Gastrocnemius medialis (tissue), 4 donors: ENCODE data around the gene SIAH2. TPM values are rescaled to one million over a fixed set of nuclear protein-coding genes. Genes with fewer than 3 reads are reported as not detected.

ENCODE experiments used
- ATAC-seq, 2 donors: fragments of 150-250 bp; one replicate each; pipeline ENCODE4 v1.9.1; 2016
- DNase-seq, 2 donors: peaks; one replicate each; pipeline ENCODE4 v3.0.0-alpha.2; 2019
- H3K27ac ChIP-seq, 4 donors: fragments of 200-600 bp; sonication (generic); 1 replicate in 1 of 4; 2 replicates in 3 of 4; pipeline ENCODE4 v1.5.1; 2016 to 2018; ENCODE audit warnings: mild to moderate bottlenecking in 2 of 4, moderate library complexity in 1 of 4
- H3K27me3 ChIP-seq, 3 donors: fragments of 200-600 bp; sonication (generic) in 2 of 3; 1 replicate in 1 of 3; 2 replicates in 2 of 3; pipeline versions ENCODE4 v1.5.1 to v1.6.0; 2016 to 2019; ENCODE audit warnings: mild to moderate bottlenecking in 1 of 3, moderate library complexity in 1 of 3
- H3K36me3 ChIP-seq, 2 donors: fragments of 200-600 bp; sonication (generic) in 1 of 2; one replicate each; pipeline ENCODE4 v1.5.1; 2017 to 2018
- H3K4me1 ChIP-seq, 2 donors: fragments of 200-600 bp; sonication (generic) in 1 of 2; one replicate each; pipeline ENCODE4 v1.5.1; 2016 to 2017; ENCODE audit warnings: mild to moderate bottlenecking in 2 of 2
- H3K4me3 ChIP-seq, 4 donors: fragments of 200-600 bp; sonication (generic) in 3 of 4; 1 replicate in 1 of 4; 2 replicates in 3 of 4; pipeline ENCODE4 v1.5.1; 2016 to 2019; ENCODE audit warnings: mild to moderate bottlenecking in 2 of 4
- H3K9me3 ChIP-seq, 3 donors: fragments of 200-600 bp; sonication (generic) in 2 of 3; 1 replicate in 1 of 3; 2 replicates in 2 of 3; pipeline ENCODE4 v1.5.1; 2016 to 2019
- CTCF ChIP-seq, 5 experiments: fragments of 450-650 bp in 3 of 5; fragments of 200-600 bp in 2 of 5; sonication (generic) in 2 of 5; IDR thresholded peaks in 4 of 5; conservative IDR thresholded peaks in 1 of 5; 1 replicate in 4 of 5; 2 replicates in 1 of 5; pipeline ENCODE4 v1.5.1; 2016 to 2019; ENCODE audit warnings: antibody characterized with exemption in 5 of 5, mild to moderate bottlenecking in 3 of 5, moderate library complexity in 3 of 5
- POLR2A ChIP-seq, 2 donors: fragments of 450-650 bp; IDR thresholded peaks; one replicate each; pipeline ENCODE4 v1.6.1; 2017; ENCODE audit warnings: antibody characterized with exemption in 2 of 2, mild to moderate bottlenecking in 2 of 2, moderate library complexity in 2 of 2
- in situ Hi-C, 4 donors: fragments of 200-750 bp; cut with MboI; loops; one replicate each; pipeline versions ENCODE4 v1.15.0 to v1.8.0; 2017; ENCODE audit warnings: low sequenced_read_pairs in 4 of 4
- intact Hi-C: fragments of 100-400 bp; cut with DNase I; formaldehyde crosslinking; loops from one replicate; pipeline ENCODE4 v1.15.1; 2023; ENCODE audit warnings: low total_unique reads
- total RNA-seq, 4 donors: library from RNA; depleted of rRNA; stranded (reverse); fragments of >200 nt; gene quantifications; one replicate each; pipeline versions ENCODE4 v1.1.0 to v1.2.3, GENCODE V29; 2016

The SIAH2 gene
- total RNA-seq, 4 donors from 2014 or later, result 10.9 to 25.6 (median 20.0) TPM

- in situ Hi-C loops, result loop anchor here (5.0 to 25.0 kb wide), 4 partner anchors 62 to 361 kb away; no protein-coding TSS in a partner anchor
- Histone ChIP-seq H3K9me3 (no peaks in the 10 kb centered on the region), H3K36me3 (no peaks in the 10 kb centered on the region), H3K4me3 (no peak overlapping the region), H3K4me1 (no peaks in the 10 kb centered on the region), H3K27ac (no peak overlapping the region), H3K27me3 (no peaks in the 10 kb centered on the region)
- intact Hi-C loops, result no loop called here
- ATAC-seq (no peak), DNase-seq (no peak)
- no peak for TF ChIP-seq POLR2A (IDR thresholded peaks at IDR 0.05)
- TF ChIP-seq CTCF (IDR thresholded peaks at IDR 0.05 in 4 of 5, conservative IDR thresholded peaks at IDR 0.05 in 1 of 5), result no peak
These were observed 23.8 kb upstream of the SIAH2 start for GRCh38 chr3:150786791-150787190.

GRCh38 chr3:150784747-150785125 is 21.8 kb upstream of the SIAH2 start:
- H3K4me3 ChIP-seq, result no peak overlapping the region
- no peaks in the 10 kb centered on the region for H3K4me1 ChIP-seq
- intact Hi-C loops (no loop called here), in situ Hi-C loops (loop anchor here (5.0 to 25.0 kb wide), 4 partner anchors 60 to 363 kb away; no protein-coding TSS in a partner anchor)
- no peak for ATAC-seq
- H3K27ac ChIP-seq, result no peak overlapping the region
- H3K9me3 ChIP-seq, result no peaks in the 10 kb centered on the region
- DNase-seq, result no peak
- TF ChIP-seq CTCF (IDR thresholded peaks at IDR 0.05 in 4 of 5, conservative IDR thresholded peaks at IDR 0.05 in 1 of 5), result no peak
- no peak for TF ChIP-seq POLR2A (IDR thresholded peaks at IDR 0.05)
- H3K27me3 ChIP-seq, result no peaks in the 10 kb centered on the region
- no peaks in the 10 kb centered on the region for H3K36me3 ChIP-seq

- Histone ChIP-seq H3K36me3 (no peaks in the 10 kb centered on the region), H3K4me3 (no peak overlapping the region), H3K4me1 (no peaks in the 10 kb centered on the region), H3K9me3 (no peaks in the 10 kb centered on the region), H3K27ac (no peak overlapping the region), H3K27me3 (no peaks in the 10 kb centered on the region)
- TF ChIP-seq POLR2A (IDR thresholded peaks at IDR 0.05), result no peak
- TF ChIP-seq CTCF (IDR thresholded peaks at IDR 0.05 in 4 of 5, conservative IDR thresholded peaks at IDR 0.05 in 1 of 5), result no peak
- intact Hi-C loops, result no loop called here
- ATAC-seq, result no peak
- DNase-seq, result no peak
- in situ Hi-C loops, result loop anchor here (5.0 to 25.0 kb wide), 4 partner anchors 59 to 363 kb away; no protein-coding TSS in a partner anchor
These were observed 21.2 kb upstream of the SIAH2 start for GRCh38 chr3:150783920-150784746.

- in situ Hi-C loops (loop anchor here (5.0 to 25.0 kb wide), 4 partner anchors 59 to 364 kb away; no protein-coding TSS in a partner anchor), intact Hi-C loops (no loop called here)
- Histone ChIP-seq H3K4me3 (no peak overlapping the region), H3K27ac (no peak overlapping the region), H3K36me3 (no peaks in the 10 kb centered on the region), H3K27me3 (no peaks in the 10 kb centered on the region), H3K9me3 (no peaks in the 10 kb centered on the region), H3K4me1 (no peaks in the 10 kb centered on the region)
- no peak for TF ChIP-seq CTCF (IDR thresholded peaks at IDR 0.05 in 4 of 5, conservative IDR thresholded peaks at IDR 0.05 in 1 of 5)
- DNase-seq (no peak), ATAC-seq (no peak)
These were observed 20.3 kb upstream of the SIAH2 start for GRCh38 chr3:150783316-150783715.
